MCF 10A (cell line): ENCODE measurements around the gene CLASRP. TPM values are rescaled to one million over a fixed set of nuclear protein-coding genes. Genes with fewer than 3 reads are reported as not detected.

Source experiments
- BruUV-seq: library from RNA; stranded (reverse); fragments of 400-500 nt; replicated peaks from 2 replicates; lab custom pipeline; 2021; lab: Mats Ljungman, UMichigan
- CTCF ChIA-PET: fragments of 300-600 bp; sonication (Branson Sonifier 250); formaldehyde crosslinking; extraction: SDS; loops from one replicate; lab custom pipeline; 2021; ENCODE audit warnings: antibody characterized with exemption, inconsistent platforms; lab: Yijun Ruan, JAX
- POLR2A ChIA-PET: fragments of 300-600, 350-650 bp; sonication (Branson Sonifier 250); formaldehyde crosslinking; extraction: SDS; loops from one replicate; lab custom pipeline; 2020; ENCODE audit warnings: antibody characterized with exemption, inconsistent platforms; lab: Yijun Ruan, JAX
- DNase-seq: peaks from one replicate; pipeline ENCODE4 v3.0.0-alpha.2; 2018; ENCODE audit not compliant: unreplicated experiment
- H3K27ac Mint-ChIP-seq: one replicate; pipeline ENCODE4 v1.8.0; 2022; ENCODE audit warnings: mild to moderate bottlenecking, low read depth, mixed read lengths; ENCODE audit not compliant: unreplicated experiment
- H3K27me3 Mint-ChIP-seq: one replicate; pipeline ENCODE4 v1.8.0; 2022; ENCODE audit warnings: mixed read lengths; ENCODE audit not compliant: insufficient read depth, unreplicated experiment
- H3K36me3 Mint-ChIP-seq: one replicate; pipeline ENCODE4 v1.8.0; 2022; ENCODE audit warnings: mild to moderate bottlenecking, moderate library complexity, mixed read lengths; ENCODE audit not compliant: insufficient read depth, unreplicated experiment
- H3K4me1 Mint-ChIP-seq: one replicate; pipeline ENCODE4 v1.8.0; 2022; ENCODE audit warnings: mixed read lengths; ENCODE audit not compliant: insufficient read depth, unreplicated experiment
- H3K4me3 Mint-ChIP-seq: one replicate; pipeline ENCODE4 v1.8.0; 2022; ENCODE audit warnings: mild to moderate bottlenecking, moderate library complexity, mixed read lengths; ENCODE audit not compliant: unreplicated experiment
- H3K9me3 Mint-ChIP-seq: one replicate; pipeline ENCODE4 v1.8.0; 2022; ENCODE audit warnings: mixed read lengths; ENCODE audit not compliant: unreplicated experiment
- CTCF ChIP-seq: fragments of 200-600 bp; IDR thresholded peaks from one replicate; pipeline ENCODE4 v1.8.0; 2022; ENCODE audit warnings: antibody characterized with exemption, mild to moderate bottlenecking; ENCODE audit not compliant: unreplicated experiment
- intact Hi-C: fragments of 100-400 bp; cut with micrococcal nuclease; formaldehyde crosslinking; loops from 2 replicates; pipeline ENCODE4 v1.14.1; 2022
- total RNA-seq: library from RNA; stranded (reverse); gene quantifications from 2 replicates; pipeline ENCODE4 v1.2.3, GENCODE V29; 2022

CLASRP gene
- total RNA-seq, 1 experiment from 2014 or later: 83.5 TPM

- Mint-ChIP-seq H3K36me3 (peaks cover 73% of the 10 kb centered on the region), H3K27ac (peak overlapping the region; percentile 99), H3K4me1 (peaks cover 22% of the 10 kb centered on the region), H3K27me3 (no peaks in the 10 kb centered on the region), H3K9me3 (no peaks in the 10 kb centered on the region), H3K4me3 (peak overlapping the region; percentile 95)
- TF ChIP-seq CTCF: no peak
- CTCF ChIA-PET: interaction anchor here (0.5 to 2.1 kb wide), 10 partner anchors 12 to 979 kb away, joined by 3 to 5 read pairs (median 3); partner anchors contain the start of gene GEMIN7
- intact Hi-C loops: no loop called here
- BruUV-seq: TSS peak; percentile 43
- DNase-seq: no peak
- POLR2A ChIA-PET: interaction anchor here (1.0 to 3.1 kb wide), 7 partner anchors 32 to 191 kb away, joined by 3 to 22 read pairs (median 13); partner anchors contain the start of genes BLOC1S3, GEMIN7, PPP1R37 and RELB
Observed at GRCh38 chr19:45040059-45040771, 1.4 kb downstream of the CLASRP start.

- H3K4me3 Mint-ChIP-seq: peak overlapping the region; percentile 38
- no TSS peak for BruUV-seq
- POLR2A ChIA-PET: interaction anchor here (1.1 kb wide), 1 partner anchor 27 kb away, joined by 3 read pairs; no protein-coding TSS in a partner anchor
Observed at GRCh38 chr19:45041125-45041524, 2.3 kb downstream of the CLASRP start.

GRCh38 chr19:45045671-45046353 lies 7.0 kb downstream of the CLASRP start:
- intact Hi-C loops: no loop called here
- DNase-seq: no peak
- CTCF ChIA-PET: interaction anchor here (0.6 to 4.4 kb wide), 2 partner anchors 14 to 1518 kb away, joined by 4 to 24 read pairs; no protein-coding TSS in a partner anchor
- Mint-ChIP-seq H3K27ac (no peak overlapping the region), H3K27me3 (no peaks in the 10 kb centered on the region), H3K4me3 (no peak overlapping the region), H3K36me3 (peaks cover 81% of the 10 kb centered on the region), H3K9me3 (no peaks in the 10 kb centered on the region), H3K4me1 (peaks cover 26% of the 10 kb centered on the region)
- POLR2A ChIA-PET: interaction anchor here (1.1 kb wide), 1 partner anchor 46 kb away, joined by 7 read pairs; no protein-coding TSS in a partner anchor
- no TSS peak for BruUV-seq
- no peak for TF ChIP-seq CTCF

More at GRCh38 chr19:45041125-45041524, 2.3 kb downstream of the CLASRP start:
- DNase-seq: no peak
- H3K27ac Mint-ChIP-seq: no peak overlapping the region
- H3K27me3 Mint-ChIP-seq: no peaks in the 10 kb centered on the region
- intact Hi-C loops: no loop called here
- H3K9me3 Mint-ChIP-seq: no peaks in the 10 kb centered on the region
- CTCF ChIA-PET: interaction anchor here (0.5 to 1.1 kb wide), 5 partner anchors 13 to 794 kb away, joined by 3 to 4 read pairs (median 3); partner anchors contain the start of gene ZNF296
- peaks cover 80% of the 10 kb centered on the region for H3K36me3 Mint-ChIP-seq
- H3K4me1 Mint-ChIP-seq: peaks cover 22% of the 10 kb centered on the region
- TF ChIP-seq CTCF: no peak

- H3K27me3 Mint-ChIP-seq: no peaks in the 10 kb centered on the region
- no peak for DNase-seq
- intact Hi-C loops: no loop called here
- no peak for TF ChIP-seq CTCF
- no peaks in the 10 kb centered on the region for H3K9me3 Mint-ChIP-seq
- H3K4me1 Mint-ChIP-seq: peaks cover 24% of the 10 kb centered on the region
- H3K36me3 Mint-ChIP-seq: peaks cover 81% of the 10 kb centered on the region
- CTCF ChIA-PET: interaction anchor here (4.4 kb wide), 1 partner anchor 14 kb away, joined by 24 read pairs; no protein-coding TSS in a partner anchor
- no peak overlapping the region for H3K27ac Mint-ChIP-seq
- no TSS peak for BruUV-seq
- H3K4me3 Mint-ChIP-seq: no peak overlapping the region
- POLR2A ChIA-PET: interaction anchor here (0.7 kb wide), 1 partner anchor 336 kb away, joined by 3 read pairs; no protein-coding TSS in a partner anchor
Observed at GRCh38 chr19:45046355-45046754, 7.5 kb downstream of the CLASRP start.
